Activated T-cell treated with anti-CD3 and anti-CD28 coated beads, Interleukin-2, amount 50 U/mL, for 1 hour (primary cell): ENCODE measurements around the gene DIS3L2.
A peak's percentile ranks its signal among the peaks of the same experiment; 100 is the strongest.

Experiments used
- DNase-seq: peaks from one replicate; pipeline ENCODE4 v3.0.0-alpha.2; 2020

The DIS3L2 gene

GRCh38 chr2:231961349-231962166 lies at the start of gene DIS3L2:
DIS3L2 (plus strand) TSS chr2:231961713; CDS start chr2:232014928, 53,215 bp downstream.
- DNase-seq: peak; percentile 79

DNA sequence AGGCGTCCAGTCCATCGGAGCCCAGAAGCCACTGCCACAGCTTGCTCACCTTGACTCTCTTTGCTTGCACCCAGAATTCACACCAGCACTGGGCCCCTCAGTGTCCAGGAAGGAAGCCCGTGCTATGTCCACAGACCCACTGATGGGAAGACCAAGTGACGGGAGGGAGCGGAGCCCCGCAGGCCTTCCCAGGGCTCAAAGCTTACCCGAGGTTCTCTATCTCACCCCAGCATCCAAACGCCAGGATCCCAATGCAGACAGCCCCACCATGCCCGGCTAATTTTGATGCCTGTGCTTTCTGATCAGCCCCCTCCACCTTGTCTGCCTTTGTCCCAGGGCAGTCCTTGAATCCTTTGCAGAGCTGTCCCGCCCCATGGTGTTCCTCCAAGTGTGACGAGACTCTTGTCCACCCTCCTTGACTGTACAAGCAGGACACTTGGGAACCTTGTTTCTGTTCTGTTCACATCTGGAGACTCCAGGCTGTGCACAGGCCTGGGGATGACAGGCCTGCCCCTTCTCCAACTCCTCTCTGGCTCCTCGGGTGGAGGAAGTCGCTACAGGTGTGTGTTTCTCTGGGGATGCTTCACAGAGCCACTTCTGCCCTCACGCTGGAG lies 47.3 kb upstream of the DIS3L2 start:
- no peak for DNase-seq

GRCh38 chr2:231917280-231918066 lies 44.0 kb upstream of the DIS3L2 start:
- DNase-seq: no peak

DNA sequence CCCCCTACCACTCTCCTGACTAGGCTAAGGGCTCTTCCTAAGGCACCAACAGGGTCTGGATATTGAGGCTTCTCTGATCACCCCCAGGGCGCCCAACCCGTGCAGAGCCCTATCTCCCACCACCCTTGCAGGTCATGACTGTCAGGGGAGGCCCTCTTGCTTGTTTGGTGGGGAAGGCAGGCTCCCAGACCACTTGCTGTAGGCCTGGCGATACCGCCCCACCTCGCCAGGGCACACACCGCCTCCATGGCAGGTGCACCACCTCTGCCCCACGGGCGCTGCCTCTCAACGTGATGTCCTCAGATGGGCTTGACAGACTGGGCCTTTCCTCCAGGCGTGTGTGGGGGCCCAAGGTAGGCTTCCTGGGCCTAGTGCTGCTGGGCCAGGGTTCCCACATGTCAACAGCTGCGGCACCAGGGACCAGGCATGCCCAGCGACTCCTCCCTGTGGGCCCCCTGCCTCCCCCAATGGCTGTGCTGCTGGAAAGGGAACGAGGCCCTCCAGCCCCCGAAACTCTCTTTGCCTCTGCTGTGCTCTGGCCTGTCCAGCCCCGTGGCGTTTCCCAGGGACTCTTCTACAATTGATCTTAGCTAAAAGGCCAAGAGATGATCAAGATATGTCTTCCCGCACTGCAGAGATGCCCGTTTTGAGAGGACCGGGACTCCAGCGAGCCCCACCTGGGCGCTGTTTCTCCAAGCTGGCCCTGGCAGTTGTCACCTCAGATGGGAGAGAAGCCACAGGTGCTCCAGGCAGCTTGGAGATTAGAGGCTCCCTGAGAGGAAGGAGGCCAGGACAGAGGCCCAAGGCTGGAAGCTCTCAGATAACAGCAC lies 42.8 kb upstream of the DIS3L2 start:
- DNase-seq: no peak

GRCh38 chr2:231919341-231920035 lies 42.0 kb upstream of the DIS3L2 start:
- DNase-seq: no peak

DNA sequence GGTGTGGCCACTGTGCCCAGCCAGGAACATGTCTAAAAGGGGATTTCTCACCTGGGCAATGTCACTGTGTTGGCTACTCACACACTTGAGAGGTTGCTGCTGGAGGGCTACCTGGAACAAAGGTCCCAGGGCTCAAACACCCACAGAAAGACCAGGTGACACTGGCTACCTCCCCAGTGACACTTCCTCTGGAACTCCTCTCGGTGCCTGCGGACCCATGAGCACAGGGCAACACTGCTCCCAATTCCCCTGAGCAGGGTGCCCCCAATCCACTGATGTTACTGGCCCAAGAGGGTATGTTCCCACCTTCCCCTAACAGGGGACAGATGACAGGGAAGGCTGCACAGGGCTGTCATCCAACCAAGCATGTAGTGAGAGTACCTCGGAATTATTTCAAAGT lies 41.1 kb upstream of the DIS3L2 start:
- DNase-seq: no peak

- DNase-seq: no peak
Measured at GRCh38 chr2:231920795-231921194, 40.7 kb upstream of the DIS3L2 start.

- no peak for DNase-seq
Measured at GRCh38 chr2:231922311-231923009, 39.1 kb upstream of the DIS3L2 start.

DNA sequence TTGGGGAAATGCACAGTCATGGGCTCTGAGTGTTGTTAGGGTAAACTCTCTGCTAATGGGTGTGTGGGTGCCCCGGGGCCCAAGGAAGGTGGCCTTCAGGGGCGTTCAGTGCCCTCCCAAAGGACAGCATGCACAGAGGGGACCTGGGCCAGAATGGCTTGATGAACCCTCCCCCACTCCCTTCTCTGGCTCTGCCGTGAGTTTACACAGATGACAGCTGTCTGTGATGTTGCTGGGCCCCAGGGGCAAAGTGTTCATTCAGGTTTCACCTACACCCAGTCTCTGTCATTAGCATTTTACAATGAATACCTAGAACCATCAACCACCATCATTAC lies 38.5 kb upstream of the DIS3L2 start:
- DNase-seq: no peak

DNA sequence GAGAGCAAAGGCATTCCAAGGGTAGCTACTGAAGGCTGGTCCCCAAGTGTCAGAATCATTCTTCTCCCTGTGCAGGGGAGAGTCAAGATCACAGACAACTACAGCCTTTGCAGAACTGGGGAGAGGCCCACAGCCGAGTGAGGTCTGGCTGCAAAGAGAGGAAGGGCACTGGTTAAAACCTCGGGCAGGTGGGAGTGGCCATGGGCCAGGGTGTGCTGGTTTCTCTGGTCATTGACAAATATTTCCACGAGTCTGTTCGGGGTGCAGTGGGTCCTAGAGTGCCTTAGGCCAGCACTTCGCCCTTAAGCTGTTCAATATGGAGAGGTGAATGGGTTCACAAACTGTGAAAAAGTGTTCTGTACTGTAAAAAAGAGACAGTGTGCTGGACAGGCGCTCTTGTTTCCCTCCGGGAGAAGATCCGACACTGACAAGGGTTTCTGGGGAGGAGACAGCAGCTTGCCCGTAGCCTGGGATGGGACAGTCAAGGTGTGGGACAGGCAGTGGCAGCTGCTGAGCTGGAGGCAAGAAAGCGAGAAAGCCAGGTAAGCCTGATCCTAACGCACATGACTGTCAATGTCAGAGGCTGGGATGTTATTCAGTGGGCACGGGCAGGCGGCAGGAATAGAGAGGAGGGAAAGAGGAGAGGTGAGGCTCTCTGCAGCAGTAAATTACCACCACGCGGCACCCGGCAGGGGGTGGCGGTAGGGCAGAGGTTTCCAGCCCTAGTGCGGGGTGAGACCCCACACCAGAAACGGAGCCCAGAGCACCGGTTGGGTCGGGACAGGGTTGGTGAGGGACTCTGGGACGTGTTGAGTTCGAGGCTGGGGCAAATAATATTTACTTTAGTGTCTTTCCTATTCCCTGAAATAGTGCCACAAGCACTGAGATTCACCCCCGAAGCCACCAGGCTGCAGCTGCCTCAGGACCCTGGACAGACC lies 37.3 kb upstream of the DIS3L2 start:
- no peak for DNase-seq

GRCh38 chr2:231924889-231925275 lies 36.6 kb upstream of the DIS3L2 start:
- DNase-seq: no peak

GRCh38 chr2:231925303-231926179 lies 36.0 kb upstream of the DIS3L2 start:
- DNase-seq: peak; percentile 74

DNA sequence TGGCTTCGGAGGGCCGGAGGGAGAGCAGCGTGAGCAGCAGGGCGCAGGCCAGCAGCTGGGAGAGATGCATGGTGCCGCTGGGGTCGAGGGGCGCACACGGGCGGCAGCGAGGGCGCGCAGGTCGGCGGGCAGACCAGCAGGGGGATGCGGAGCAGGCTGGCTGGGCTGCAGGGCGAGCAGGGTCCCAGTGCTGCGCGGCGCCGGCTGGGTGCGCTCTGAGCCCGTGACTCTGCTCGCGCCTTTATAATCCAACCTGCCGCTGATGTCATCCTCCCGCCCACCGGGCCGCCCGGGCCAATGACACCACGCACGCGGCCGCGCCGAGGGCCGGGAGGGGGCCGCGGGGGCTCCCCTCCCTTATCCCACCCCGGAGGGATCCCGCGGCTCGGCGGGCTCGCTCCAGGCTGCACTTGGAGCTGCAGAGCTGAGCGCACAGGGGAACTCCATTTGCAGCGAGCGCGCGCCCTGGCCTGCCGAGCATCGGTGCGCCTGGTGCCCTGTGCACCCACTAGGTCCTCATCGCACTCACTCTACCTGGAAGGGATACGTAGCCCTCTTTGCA lies 35.3 kb upstream of the DIS3L2 start, which contains the start of gene NPPC:
NPPC (minus strand) TSS at position 217 of the 562 bp plus-strand sequence; CDS start at position 70, 147 bp downstream.
- peak; percentile 65 for DNase-seq

- DNase-seq: no peak
Measured at GRCh38 chr2:231926761-231927565, 34.5 kb upstream of the DIS3L2 start.

DNA sequence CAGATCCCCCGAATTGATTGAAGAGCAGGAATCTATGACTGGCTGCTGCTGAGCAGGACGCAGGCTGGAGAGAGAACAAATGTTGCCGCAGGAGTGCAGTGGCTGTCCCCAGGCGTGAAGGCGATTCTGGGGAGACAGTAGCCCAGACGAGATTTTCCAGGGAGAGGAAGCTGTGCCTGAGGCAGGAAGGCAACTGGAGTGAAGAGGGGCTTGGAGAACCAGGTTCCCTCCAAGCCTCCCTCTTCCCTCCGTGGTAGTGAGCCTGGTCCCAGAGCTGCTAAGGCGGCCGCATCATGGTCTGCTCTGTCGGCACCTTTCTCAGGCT lies 34.0 kb upstream of the DIS3L2 start:
- no peak for DNase-seq

GRCh38 chr2:231928481-231928880 lies 33.0 kb upstream of the DIS3L2 start:
- DNase-seq: no peak

- no peak for DNase-seq
Measured at GRCh38 chr2:231928901-231929725, 32.4 kb upstream of the DIS3L2 start.
